Measurements from ENCODE around the gene SELENOP. TPM values are rescaled to one million over a fixed set of nuclear protein-coding genes. Genes with fewer than 3 reads are reported as not detected.

Gene SELENOP
- total and polyA plus RNA-seq, 9 of the 15 experiments (the other 6 are each of a cell fraction or from before 2014, with no cell fraction given) = 3.2 to 6.3 (median 4.5) TPM

DNA sequence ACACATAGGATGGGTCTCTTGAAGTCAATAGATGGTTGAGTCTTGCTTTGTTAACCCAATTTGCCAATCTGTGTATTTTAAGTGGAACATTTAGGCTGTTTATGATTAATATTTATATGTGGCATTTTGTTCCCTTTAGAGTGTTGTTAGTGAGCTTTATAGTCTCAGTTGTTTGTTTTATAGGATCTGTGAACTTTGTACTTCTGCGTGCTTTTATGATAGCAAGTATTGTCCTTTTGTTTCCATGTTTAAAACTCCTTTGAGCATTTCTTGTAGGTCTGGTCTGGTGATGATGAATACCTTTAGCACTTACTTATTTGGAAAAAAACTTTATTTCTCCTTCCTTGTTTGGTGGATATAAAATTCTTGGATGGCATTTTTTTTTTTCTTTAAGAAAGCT, 23.8 kb downstream of the SELENOP start:
- ChIA-PET POLR2A (no interaction called here), CTCF (ENCODE audit: low intra/inter-chr PET ratio) (no interaction called here)
- in situ Hi-C loops (cut with MboI) (no loop called here), intact Hi-C loops (cut with micrococcal nuclease) (no loop called here)
- no TSS peak for BruUV-seq (replicated peaks)
- H3K4me3 ChIP-seq = no peak overlapping the region
- ATAC-seq (no peak), FAIRE-seq (no peak), DNase-seq (ENCODE audit: extremely low read depth in 1 of 4, low spot score in 3 of 4) (no peak)
- H3K27ac ChIP-seq (ENCODE audit: extremely low read depth, low read depth, low read length) = no peak overlapping the region
- H3K9ac ChIP-seq (ENCODE audit: insufficient read depth in 1 of 2, low read depth in 2 of 2, low read length in 2 of 2) = no peak overlapping the region
- 13% methylated on average over 1 of the region's 1 CpG for WGBS (ENCODE audit: insufficient coverage, low coverage, missing lambda C conversion rate)
- TF ChIP-seq, protein P1, sequence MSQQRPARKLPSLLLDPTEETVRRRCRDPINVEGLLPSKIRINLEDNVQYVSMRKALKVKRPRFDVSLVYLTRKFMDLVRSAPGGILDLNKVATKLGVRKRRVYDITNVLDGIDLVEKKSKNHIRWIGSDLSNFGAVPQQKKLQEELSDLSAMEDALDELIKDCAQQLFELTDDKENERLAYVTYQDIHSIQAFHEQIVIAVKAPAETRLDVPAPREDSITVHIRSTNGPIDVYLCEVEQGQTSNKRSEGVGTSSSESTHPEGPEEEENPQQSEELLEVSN (IDR thresholded peaks at IDR 0.05; ENCODE audit: borderline replicate concordance in 1 of 2, extremely low read depth in 1 of 2, insufficient read depth in 1 of 2, insufficient read length in 1 of 2, low read depth in 1 of 2, low read length in 1 of 2, poor library complexity in 1 of 2, severe bottlenecking in 1 of 2) = no peak
- TF ChIP-seq NFE2L1 (tag; IDR thresholded peaks at IDR 0.05; ENCODE audit: borderline replicate concordance, low read depth) (no peak), JUN (IDR thresholded peaks at IDR 0.05; ENCODE audit: borderline replicate concordance, low read depth, low read length) (no peak), JUN (CRISPR knock-in tag; IDR thresholded peaks at IDR 0.05; ENCODE audit: borderline replicate concordance) (no peak), BCL6 (CRISPR knock-in tag; IDR thresholded peaks at IDR 0.05) (no peak), RNF2 (IDR thresholded peaks at IDR 0.05) (no peak), ZNF77 (CRISPR knock-in tag; IDR thresholded peaks at IDR 0.05) (no peak), TFE3 (CRISPR knock-in tag; IDR thresholded peaks at IDR 0.05) (no peak), XRCC5 (IDR thresholded peaks at IDR 0.05; ENCODE audit: low read depth, low read length) (no peak), ZFX (CRISPR knock-in tag; IDR thresholded peaks at IDR 0.05) (no peak), ZNF12 (CRISPR knock-in tag; IDR thresholded peaks at IDR 0.05) (no peak), FOXK2 (conservative IDR thresholded peaks at IDR 0.05 in 1 of 2, IDR thresholded peaks at IDR 0.05 in 1 of 2; ENCODE audit: low read depth in 2 of 2) (no peak), ZNF384 (IDR thresholded peaks at IDR 0.05; ENCODE audit: low read depth, low read length) (no peak), ZNF408 (CRISPR knock-in tag; IDR thresholded peaks at IDR 0.05; ENCODE audit: low read depth) (no peak), ERF (CRISPR knock-in tag; IDR thresholded peaks at IDR 0.05) (no peak), PTRF (tag; IDR thresholded peaks at IDR 0.05) (no peak)
- TF ChIP-seq, protein P2, sequence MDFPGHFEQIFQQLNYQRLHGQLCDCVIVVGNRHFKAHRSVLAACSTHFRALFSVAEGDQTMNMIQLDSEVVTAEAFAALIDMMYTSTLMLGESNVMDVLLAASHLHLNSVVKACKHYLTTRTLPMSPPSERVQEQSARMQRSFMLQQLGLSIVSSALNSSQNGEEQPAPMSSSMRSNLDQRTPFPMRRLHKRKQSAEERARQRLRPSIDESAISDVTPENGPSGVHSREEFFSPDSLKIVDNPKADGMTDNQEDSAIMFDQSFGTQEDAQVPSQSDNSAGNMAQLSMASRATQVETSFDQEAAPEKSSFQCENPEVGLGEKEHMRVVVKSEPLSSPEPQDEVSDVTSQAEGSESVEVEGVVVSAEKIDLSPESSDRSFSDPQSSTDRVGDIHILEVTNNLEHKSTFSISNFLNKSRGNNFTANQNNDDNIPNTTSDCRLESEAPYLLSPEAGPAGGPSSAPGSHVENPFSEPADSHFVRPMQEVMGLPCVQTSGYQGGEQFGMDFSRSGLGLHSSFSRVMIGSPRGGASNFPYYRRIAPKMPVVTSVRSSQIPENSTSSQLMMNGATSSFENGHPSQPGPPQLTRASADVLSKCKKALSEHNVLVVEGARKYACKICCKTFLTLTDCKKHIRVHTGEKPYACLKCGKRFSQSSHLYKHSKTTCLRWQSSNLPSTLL (IDR thresholded peaks at IDR 0.05) = no peak
- TF ChIP-seq, protein P3, sequence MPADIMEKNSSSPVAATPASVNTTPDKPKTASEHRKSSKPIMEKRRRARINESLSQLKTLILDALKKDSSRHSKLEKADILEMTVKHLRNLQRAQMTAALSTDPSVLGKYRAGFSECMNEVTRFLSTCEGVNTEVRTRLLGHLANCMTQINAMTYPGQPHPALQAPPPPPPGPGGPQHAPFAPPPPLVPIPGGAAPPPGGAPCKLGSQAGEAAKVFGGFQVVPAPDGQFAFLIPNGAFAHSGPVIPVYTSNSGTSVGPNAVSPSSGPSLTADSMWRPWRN (IDR thresholded peaks at IDR 0.05; ENCODE audit: low read depth) = no peak
- no peak overlapping the region for H2AFZ ChIP-seq (ENCODE audit: low read depth, low read length)
- no peaks in the 10 kb centered on the region for H3K36me3 ChIP-seq (ENCODE audit: control insufficient read depth, insufficient read depth, low read length)
- no peaks in the 10 kb centered on the region; the same call in 1 of the 2 replicates for H3K9me3 ChIP-seq (replicated peaks; ENCODE audit: control insufficient read depth, insufficient read depth, low read depth, low read length)
- no peaks in the 10 kb centered on the region for H3K27me3 ChIP-seq (ENCODE audit: control insufficient read depth in 2 of 2, insufficient read depth in 2 of 2, low read length in 2 of 2)
- H3K4me2 ChIP-seq (ENCODE audit: insufficient read depth, low read length) = no peak overlapping the region
- no peaks in the 10 kb centered on the region for H3K9me1 ChIP-seq (ENCODE audit: control insufficient read depth, insufficient read depth, low read length)
- H3K79me2 ChIP-seq (ENCODE audit: control insufficient read depth, insufficient read depth, low read length) = no peaks in the 10 kb centered on the region
- H3K4me1 ChIP-seq (replicated peaks in 1 of 2; ENCODE audit: control insufficient read depth in 2 of 2, insufficient read depth in 2 of 2, low read length in 2 of 2) = no peaks in the 10 kb centered on the region
- H4K20me1 ChIP-seq (replicated peaks; ENCODE audit: control insufficient read depth, insufficient read depth, low read length) = no peaks in the 10 kb centered on the region

Measured in K562 (cell line).